ENCODE data around the gene GIMAP8.

GRCh38 chr7:150417863-150418262 lies 32.6 kb upstream of the GIMAP8 start:
- peak; percentile 29 for TF ChIP-seq CTCF (IDR thresholded peaks at IDR 0.05; ENCODE audit: low read depth, low read length)
- TF ChIP-seq POLR2A (IDR thresholded peaks at IDR 0.05; ENCODE audit: extremely low read depth, insufficient read length), result no peak
- TF ChIP-seq MAX (IDR thresholded peaks at IDR 0.05; ENCODE audit: low read depth, low read length), result no peak
- TF ChIP-seq MYC (IDR thresholded peaks at IDR 0.05; ENCODE audit: low read depth, low read length), result no peak

Measured in NB4 (cell line).